Measurements from ENCODE around the gene ATG2B.

Gene ATG2B

GRCh38 chr14:96320605-96321004 is 42.5 kb downstream of the ATG2B start:
- no peak overlapping the region for H3K4me3 ChIP-seq (ENCODE audit: control insufficient read depth, low read depth, low read length)
- no peak for DNase-seq (ENCODE audit: low read depth)
- no peak for TF ChIP-seq CTCF (conservative IDR thresholded peaks at IDR 0.05; ENCODE audit: control insufficient read depth, insufficient read depth, low read depth, low read length)

DNA sequence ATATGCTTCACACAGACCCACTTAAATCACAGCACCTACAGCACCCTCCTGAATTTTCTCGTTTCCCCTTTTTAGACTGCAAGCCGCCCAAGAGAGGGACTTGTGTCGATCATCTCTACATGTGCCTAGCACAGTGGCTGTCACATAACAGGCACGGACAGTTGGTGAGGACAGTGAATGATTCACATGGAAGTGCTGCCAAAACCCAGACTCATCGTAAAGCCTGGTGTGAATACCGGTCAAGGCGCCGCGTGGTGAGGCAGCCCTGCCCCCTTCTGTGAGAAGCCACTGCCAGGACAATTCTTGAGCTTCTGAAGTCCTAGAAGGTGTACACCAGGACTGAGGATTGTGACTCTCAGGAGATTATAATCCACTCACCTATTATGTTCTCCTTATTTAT is 44.3 kb downstream of the ATG2B start:
- peak; percentile 4 for DNase-seq (ENCODE audit: low read depth)
- no peak for TF ChIP-seq CTCF (conservative IDR thresholded peaks at IDR 0.05; ENCODE audit: control insufficient read depth, insufficient read depth, low read depth, low read length)
- no peak overlapping the region for H3K4me3 ChIP-seq (ENCODE audit: control insufficient read depth, low read depth, low read length)

DNA sequence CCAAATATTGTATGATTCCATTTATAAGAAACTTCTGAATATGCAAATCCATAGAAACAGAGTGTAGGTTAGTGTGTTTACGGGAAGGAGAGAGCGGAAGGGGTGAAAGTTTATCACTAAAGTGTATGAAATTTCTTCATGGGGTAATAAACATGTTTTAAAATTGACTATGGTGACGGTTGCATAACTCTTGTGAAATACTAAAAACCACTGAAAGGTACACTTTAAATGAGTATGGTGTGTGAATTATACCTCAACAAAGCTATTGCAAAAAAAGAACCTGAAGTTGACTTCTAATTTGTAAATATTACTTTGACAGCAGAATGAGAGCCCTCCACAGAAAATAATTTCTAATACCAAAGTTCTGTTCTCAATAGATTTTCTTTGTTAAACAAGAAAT is 47.1 kb downstream of the ATG2B start:
- TF ChIP-seq CTCF (conservative IDR thresholded peaks at IDR 0.05; ENCODE audit: control insufficient read depth, insufficient read depth, low read depth, low read length) = no peak
- DNase-seq (ENCODE audit: low read depth) = no peak
- no peak overlapping the region for H3K4me3 ChIP-seq (ENCODE audit: control insufficient read depth, low read depth, low read length)

GRCh38 chr14:96310906-96311305 is 52.2 kb downstream of the ATG2B start:
- TF ChIP-seq CTCF (conservative IDR thresholded peaks at IDR 0.05; ENCODE audit: control insufficient read depth, insufficient read depth, low read depth, low read length) = no peak
- H3K4me3 ChIP-seq (ENCODE audit: control insufficient read depth, low read depth, low read length) = no peak overlapping the region

GRCh38 chr14:96309896-96310330 is 53.2 kb downstream of the ATG2B start:
- no peak overlapping the region for H3K4me3 ChIP-seq (ENCODE audit: control insufficient read depth, low read depth, low read length)
- no peak for TF ChIP-seq CTCF (conservative IDR thresholded peaks at IDR 0.05; ENCODE audit: control insufficient read depth, insufficient read depth, low read depth, low read length)
- peak; percentile 8 for DNase-seq (ENCODE audit: low read depth)

More at GRCh38 chr14:96310906-96311305, 52.2 kb downstream of the ATG2B start:
- no peak for DNase-seq (ENCODE audit: low read depth)

DNA sequence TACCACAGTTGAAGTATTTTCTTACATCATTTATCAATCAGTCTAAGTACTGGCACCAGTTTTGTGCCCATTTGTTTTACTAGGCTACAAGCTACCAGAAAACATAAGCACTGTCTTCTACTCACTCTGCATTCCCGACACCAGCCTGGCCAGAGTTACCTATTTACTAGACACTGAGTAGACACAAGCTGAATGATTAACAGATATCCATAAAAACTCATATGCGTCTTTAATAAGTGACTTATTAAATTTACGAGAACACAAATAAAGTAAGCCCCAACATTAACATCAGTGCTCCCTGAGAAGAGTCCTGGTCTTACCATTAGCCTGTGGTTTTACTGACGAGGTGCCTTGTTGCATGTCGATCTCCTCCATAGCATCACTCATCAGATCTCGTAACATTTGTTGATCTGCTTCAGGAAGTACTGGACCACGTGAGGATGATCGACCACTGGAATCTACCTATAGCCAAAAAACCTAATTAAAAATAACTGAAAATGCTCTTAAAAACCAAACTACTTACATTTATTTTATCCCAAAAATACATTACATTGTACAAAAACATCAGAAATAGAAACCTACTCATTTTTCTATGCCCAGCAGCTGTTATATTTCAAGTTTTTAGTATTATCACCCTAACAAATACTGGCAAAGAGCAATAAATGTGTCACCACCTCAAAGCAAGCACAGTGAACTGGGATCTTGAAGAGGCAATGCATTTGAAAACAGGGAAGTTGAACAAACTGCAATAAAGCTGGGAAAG is 53.8 kb downstream of the ATG2B start:
- H3K4me3 ChIP-seq (ENCODE audit: control insufficient read depth, low read depth, low read length) = no peak overlapping the region
- DNase-seq (ENCODE audit: low read depth) = no peak

More for the DNA sequence above, 53.8 kb downstream of the ATG2B start:
- no peak for TF ChIP-seq CTCF (conservative IDR thresholded peaks at IDR 0.05; ENCODE audit: control insufficient read depth, insufficient read depth, low read depth, low read length)

Measured in fibroblast of mammary gland (primary cell).